ENCODE measurements around the gene MLLT3.

DNA sequence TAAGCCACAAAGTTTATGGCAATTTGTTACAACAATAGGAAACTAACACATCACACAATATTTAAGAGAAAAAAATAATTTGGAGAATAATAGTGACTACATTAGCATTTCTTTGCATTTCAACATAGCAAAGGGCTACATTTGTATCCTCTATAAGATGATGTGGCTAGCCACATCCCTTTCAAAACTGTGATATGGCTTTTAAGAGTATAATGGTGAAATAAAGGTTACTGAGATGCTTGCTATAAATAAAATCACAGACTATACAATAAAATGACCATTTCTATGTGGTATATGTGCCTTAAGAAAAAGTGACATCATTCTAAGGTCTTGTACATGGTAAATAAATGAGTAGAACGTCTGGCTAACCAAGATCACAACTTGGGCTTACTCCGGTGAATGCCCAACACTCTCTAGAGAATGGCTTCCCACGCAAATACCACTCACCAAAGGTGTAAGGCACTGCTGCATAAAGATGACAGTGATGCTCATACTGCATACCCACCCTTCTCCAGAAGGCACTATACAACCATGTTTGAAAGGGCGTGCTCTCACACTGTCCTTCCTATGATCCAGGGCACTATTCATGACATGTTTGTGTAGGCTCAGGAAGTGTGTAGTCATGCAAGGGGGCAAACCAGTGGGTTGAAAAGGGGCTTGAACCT, 286.5 kb downstream of the MLLT3 start:
- TF ChIP-seq POLR2AphosphoS5 (IDR thresholded peaks at IDR 0.05), result no peak
- TF ChIP-seq, protein P1, sequence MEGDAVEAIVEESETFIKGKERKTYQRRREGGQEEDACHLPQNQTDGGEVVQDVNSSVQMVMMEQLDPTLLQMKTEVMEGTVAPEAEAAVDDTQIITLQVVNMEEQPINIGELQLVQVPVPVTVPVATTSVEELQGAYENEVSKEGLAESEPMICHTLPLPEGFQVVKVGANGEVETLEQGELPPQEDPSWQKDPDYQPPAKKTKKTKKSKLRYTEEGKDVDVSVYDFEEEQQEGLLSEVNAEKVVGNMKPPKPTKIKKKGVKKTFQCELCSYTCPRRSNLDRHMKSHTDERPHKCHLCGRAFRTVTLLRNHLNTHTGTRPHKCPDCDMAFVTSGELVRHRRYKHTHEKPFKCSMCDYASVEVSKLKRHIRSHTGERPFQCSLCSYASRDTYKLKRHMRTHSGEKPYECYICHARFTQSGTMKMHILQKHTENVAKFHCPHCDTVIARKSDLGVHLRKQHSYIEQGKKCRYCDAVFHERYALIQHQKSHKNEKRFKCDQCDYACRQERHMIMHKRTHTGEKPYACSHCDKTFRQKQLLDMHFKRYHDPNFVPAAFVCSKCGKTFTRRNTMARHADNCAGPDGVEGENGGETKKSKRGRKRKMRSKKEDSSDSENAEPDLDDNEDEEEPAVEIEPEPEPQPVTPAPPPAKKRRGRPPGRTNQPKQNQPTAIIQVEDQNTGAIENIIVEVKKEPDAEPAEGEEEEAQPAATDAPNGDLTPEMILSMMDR (IDR thresholded peaks at IDR 0.05), result no peak

Measured in suprapubic skin (tissue), 3 donors.